CD14-positive monocyte (primary cell): ENCODE results near the gene SUV39H1. TPM values are rescaled to one million over a fixed set of nuclear protein-coding genes. Genes with fewer than 3 reads are reported as not detected.
A peak's percentile ranks its signal among the peaks of the same experiment; 100 is the strongest.

Experiments
- DNase-seq, 3 donors: peaks; one replicate each; pipeline ENCODE4 v3.0.0-alpha.2; 2011 to 2022
- H2AFZ ChIP-seq: 2 replicates; pipeline ENCODE4 v1.6.0; 2012; ENCODE audit warnings: mild to moderate bottlenecking, low read depth, low read length, inconsistent platforms; ENCODE audit not compliant: insufficient read depth, poor library complexity, severe bottlenecking
- H3K27ac ChIP-seq, 2 donors: 1 replicate in 1 of 2; 2 replicates in 1 of 2; pipeline ENCODE4 v1.5.1; 2012 to 2013; ENCODE audit warnings: low read length in 2 of 2, control low read depth in 1 of 2, inconsistent platforms in 1 of 2, low read depth in 1 of 2, mild to moderate bottlenecking in 1 of 2
- H3K27me3 ChIP-seq, 2 donors: one replicate each; pipeline versions ENCODE4 v1.6.0 to v1.6.1; 2011 to 2013; ENCODE audit warnings: low read length in 2 of 2; ENCODE audit not compliant: control insufficient read depth in 2 of 2, insufficient read depth in 2 of 2
- H3K36me3 ChIP-seq, 2 donors: replicated peaks in 1 of 2; 1 replicate in 1 of 2; 2 replicates in 1 of 2; pipeline versions ENCODE4 v1.5.1 to v1.6.1; 2012 to 2013; ENCODE audit warnings: low read length in 2 of 2, control low read depth in 1 of 2, inconsistent platforms in 1 of 2, mild to moderate bottlenecking in 1 of 2; ENCODE audit not compliant: insufficient read depth in 2 of 2, control insufficient read depth in 1 of 2
- H3K4me1 ChIP-seq, 2 donors: 1 replicate in 1 of 2; 2 replicates in 1 of 2; pipeline versions ENCODE4 v1.5.1 to v1.6.1; 2012 to 2013; ENCODE audit warnings: low read length in 2 of 2, control low read depth in 1 of 2, inconsistent platforms in 1 of 2, mild to moderate bottlenecking in 1 of 2, moderate library complexity in 1 of 2; ENCODE audit not compliant: insufficient read depth in 2 of 2, control insufficient read depth in 1 of 2
- H3K4me2 ChIP-seq: replicated peaks from 2 replicates; pipeline ENCODE3; 2012; ENCODE audit warnings: low read length, moderate library complexity, mild to moderate bottlenecking; ENCODE audit not compliant: poor library complexity, severe bottlenecking; ENCODE audit errors: extremely low read depth
- H3K4me3 ChIP-seq, 3 experiments: fragments of 200-600 bp in 1 of 3; sonication (generic) in 1 of 3; replicated peaks in 1 of 3; 1 replicate in 2 of 3; 2 replicates in 1 of 3; pipeline ENCODE4 v1.5.1; 2011 to 2013; ENCODE audit warnings: low read length in 3 of 3, mild to moderate bottlenecking in 3 of 3, control low read depth in 2 of 3, low read depth in 2 of 3, inconsistent platforms in 1 of 3, moderate library complexity in 1 of 3
- H3K79me2 ChIP-seq: 2 replicates; pipeline ENCODE4 v1.6.0; 2012; ENCODE audit warnings: mild to moderate bottlenecking, control low read depth, inconsistent platforms, low read length, moderate library complexity; ENCODE audit not compliant: insufficient read depth
- H3K9ac ChIP-seq: 2 replicates; pipeline ENCODE4 v1.6.0; 2017; ENCODE audit warnings: low read length, mild to moderate bottlenecking; ENCODE audit not compliant: insufficient read depth, poor library complexity, severe bottlenecking
- H3K9me3 ChIP-seq, 2 donors: replicated peaks in 1 of 2; 1 replicate in 1 of 2; 2 replicates in 1 of 2; pipeline versions ENCODE4 v1.5.1 to v1.6.1; 2012 to 2013; ENCODE audit warnings: low read length in 2 of 2, control low read depth in 1 of 2; ENCODE audit not compliant: control insufficient read depth in 1 of 2, insufficient read depth in 1 of 2
- H4K20me1 ChIP-seq: 2 replicates; pipeline ENCODE4 v1.6.0; 2012; ENCODE audit warnings: mild to moderate bottlenecking, low read length, control low read depth, moderate library complexity; ENCODE audit not compliant: insufficient read depth
- H3K27ac Mint-ChIP-seq, 7 donors: one replicate each; pipeline ENCODE4 v1.8.0; 2020; ENCODE audit warnings: mild to moderate bottlenecking in 7 of 7, mixed read lengths in 7 of 7, moderate library complexity in 6 of 7, inconsistent platforms in 2 of 7
- H3K27me3 Mint-ChIP-seq, 3 donors: one replicate each; pipeline ENCODE4 v1.8.0; 2021 to 2022; ENCODE audit warnings: low read depth in 3 of 3, mild to moderate bottlenecking in 3 of 3, mixed read lengths in 3 of 3, moderate library complexity in 3 of 3, inconsistent platforms in 1 of 3
- H3K36me3 Mint-ChIP-seq, 2 donors: one replicate each; pipeline ENCODE4 v1.8.0; 2020; ENCODE audit warnings: mixed read lengths in 2 of 2, inconsistent platforms in 1 of 2, mild to moderate bottlenecking in 1 of 2
- H3K4me1 Mint-ChIP-seq: one replicate; pipeline ENCODE4 v1.8.0; 2020; ENCODE audit warnings: mild to moderate bottlenecking, mixed read lengths
- H3K4me3 Mint-ChIP-seq, 2 donors: one replicate each; pipeline ENCODE4 v1.8.0; 2020; ENCODE audit warnings: mild to moderate bottlenecking in 2 of 2, mixed read lengths in 2 of 2, moderate library complexity in 1 of 2
- H3K9me3 Mint-ChIP-seq, 7 donors: one replicate each; pipeline ENCODE4 v1.8.0; 2020 to 2022; ENCODE audit warnings: mixed read lengths in 7 of 7, mild to moderate bottlenecking in 6 of 7, moderate library complexity in 6 of 7, inconsistent platforms in 2 of 7
- CTCF ChIP-seq: fragments of 200-600 bp; IDR thresholded peaks from one replicate; pipeline ENCODE4 v1.8.0; 2022; ENCODE audit warnings: antibody characterized with exemption, mild to moderate bottlenecking
- WGBS: methylation state at CpG from one replicate; pipeline ENCODE4 v1.1.5; 2013; ENCODE audit warnings: missing lambda C conversion rate; ENCODE audit not compliant: insufficient coverage; 5-methylcytosine and 5-hydroxymethylcytosine counted together
- intact Hi-C, 2 donors: fragments of 100-400 bp; cut with micrococcal nuclease; formaldehyde crosslinking; loops; one replicate each; pipeline versions ENCODE4 v1.15.0 to v1.15.1; 2023
- polyA plus RNA-seq, 3 donors: library from polyadenylated mRNA; depleted of rRNA in 1 of 3; unstranded in 2 of 3; stranded (reverse) in 1 of 3; fragments of 300-500 nt in 2 of 3; fragments of >200 nt in 1 of 3; fragmentation: Illumina TruSeq in 2 of 3; gene quantifications; 1 replicate in 2 of 3; 2 replicates in 1 of 3; pipeline ENCODE4 v1.2.3, GENCODE V29; 2012 to 2021

Gene SUV39H1
- polyA plus RNA-seq, 3 donors, result 2.8 to 3.4 (median 2.9) TPM

- no peaks in the 10 kb centered on the region for H3K27me3 ChIP-seq
- no peaks in the 10 kb centered on the region for H3K79me2 ChIP-seq
- Mint-ChIP-seq H3K27ac (peak overlapping the region in 1 of 7 donors; percentile 22), H3K9me3 (peaks cover 0 to 9% (median 0%) of the 10 kb centered on the region in 7 donors), H3K36me3 (no peaks in the 10 kb centered on the region), H3K4me3 (no peak overlapping the region), H3K4me1 (peaks cover 21% of the 10 kb centered on the region), H3K27me3 (peaks cover 0 to 4% (median 0%) of the 10 kb centered on the region in 3 donors)
- H3K27ac ChIP-seq, result no peak overlapping the region
- no peaks in the 10 kb centered on the region for H4K20me1 ChIP-seq
- H3K9ac ChIP-seq, result no peak overlapping the region
- no peak overlapping the region for H3K4me2 ChIP-seq
- H3K4me3 ChIP-seq, result no peak overlapping the region
- no peaks in the 10 kb centered on the region for H3K36me3 ChIP-seq
- no peak for DNase-seq
- peaks cover 11 to 14% of the 10 kb centered on the region in 2 donors for H3K4me1 ChIP-seq
- WGBS, result no CpG with 5 or more reads among the region's 8 CpGs
- H2AFZ ChIP-seq, result no peak overlapping the region
- no peak for TF ChIP-seq CTCF
- H3K9me3 ChIP-seq, result no peaks in the 10 kb centered on the region
- intact Hi-C loops, result loop anchor here in 1 of 2 donors (10.0 kb wide), 1 partner anchor 47 kb away; no protein-coding TSS in a partner anchor
Measured at GRCh38 chrX:48747415-48748016, 51.0 kb downstream of the SUV39H1 start.

- Mint-ChIP-seq H3K9me3 (peaks cover 0 to 9% (median 0%) of the 10 kb centered on the region in 7 donors), H3K27me3 (peaks cover 0 to 5% (median 0%) of the 10 kb centered on the region in 3 donors), H3K27ac (no peak overlapping the region), H3K4me3 (no peak overlapping the region), H3K4me1 (peaks cover 29% of the 10 kb centered on the region), H3K36me3 (no peaks in the 10 kb centered on the region)
- Histone ChIP-seq H3K27ac (no peak overlapping the region), H3K79me2 (no peaks in the 10 kb centered on the region), H3K9ac (no peak overlapping the region), H3K4me1 (peaks cover 15 to 20% of the 10 kb centered on the region in 2 donors), H3K27me3 (no peaks in the 10 kb centered on the region), H2AFZ (no peak overlapping the region), H3K9me3 (no peaks in the 10 kb centered on the region), H3K4me3 (no peak overlapping the region), H4K20me1 (no peaks in the 10 kb centered on the region), H3K4me2 (no peak overlapping the region), H3K36me3 (no peaks in the 10 kb centered on the region)
- no CpG with 5 or more reads among the region's 5 CpGs for WGBS
- no peak for TF ChIP-seq CTCF
- intact Hi-C loops, result loop anchor here in 1 of 2 donors (10.0 kb wide), 1 partner anchor 46 kb away; no protein-coding TSS in a partner anchor
- no peak for DNase-seq
Measured at GRCh38 chrX:48749182-48749581, 52.6 kb downstream of the SUV39H1 start.
